Activated CD4-positive, alpha-beta T cell treated with anti-CD3 and anti-CD28 coated beads, Interleukin-10, Interleukin-2, amounts not matched to agents 100 ng/mL and 50 ng/mL, durations not matched to agents 16 hours and 8 hours (primary cell): Measurements from ENCODE around the gene RPS6KA4.
A peak's percentile ranks its signal among the peaks of the same experiment; 100 is the strongest.

Experiments used
- DNase-seq: peaks from one replicate; pipeline ENCODE4 v3.0.0-alpha.2; 2020

Gene RPS6KA4

GRCh38 chr11:64369440-64370421, 10.8 kb downstream of the RPS6KA4 start:
- no peak for DNase-seq

- DNase-seq = no peak
Observed at GRCh38 chr11:64371201-64371600, 12.2 kb downstream of the RPS6KA4 start.

GRCh38 chr11:64372021-64372420, 13.1 kb downstream of the RPS6KA4 start:
- DNase-seq = no peak

GRCh38 chr11:64372802-64373597, 14.0 kb downstream of the RPS6KA4 start:
- DNase-seq = no peak

- no peak for DNase-seq
Observed at GRCh38 chr11:64373598-64373974, 14.6 kb downstream of the RPS6KA4 start.

GRCh38 chr11:64376071-64376470, 17.1 kb downstream of the RPS6KA4 start:
- no peak for DNase-seq

GRCh38 chr11:64378335-64378880, 19.4 kb downstream of the RPS6KA4 start:
- no peak for DNase-seq

- no peak for DNase-seq
Observed at GRCh38 chr11:64379160-64379559, 20.2 kb downstream of the RPS6KA4 start.

GRCh38 chr11:64379817-64380709, 21.1 kb downstream of the RPS6KA4 start:
- DNase-seq = no peak

- DNase-seq = no peak
Observed at GRCh38 chr11:64381350-64381749, 22.4 kb downstream of the RPS6KA4 start.

GRCh38 chr11:64382047-64382446, 23.1 kb downstream of the RPS6KA4 start:
- DNase-seq = no peak

- no peak for DNase-seq
Observed at GRCh38 chr11:64382586-64382985, 23.6 kb downstream of the RPS6KA4 start.

- no peak for DNase-seq
Observed at GRCh38 chr11:64383580-64383979, 24.6 kb downstream of the RPS6KA4 start.

GRCh38 chr11:64384028-64384737, 25.2 kb downstream of the RPS6KA4 start:
- no peak for DNase-seq

- no peak for DNase-seq
Observed at GRCh38 chr11:64384981-64385944, 26.3 kb downstream of the RPS6KA4 start.

- DNase-seq = peak; percentile 35
Observed at GRCh38 chr11:64385945-64386704, 27.2 kb downstream of the RPS6KA4 start.

GRCh38 chr11:64387916-64388315, 29.0 kb downstream of the RPS6KA4 start:
- DNase-seq = no peak

- DNase-seq = no peak
Observed at GRCh38 chr11:64388894-64389293, 29.9 kb downstream of the RPS6KA4 start.

GRCh38 chr11:64389851-64390250, 30.9 kb downstream of the RPS6KA4 start:
- no peak for DNase-seq

- DNase-seq = no peak
Observed at GRCh38 chr11:64390558-64390957, 31.6 kb downstream of the RPS6KA4 start.
